H9 (cell line): ENCODE measurements around the gene NDP. TPM values are rescaled to one million over a fixed set of nuclear protein-coding genes. Genes with fewer than 3 reads are reported as not detected.

Experiments
- DNase-seq: peaks from one replicate; pipeline ENCODE4 v3.0.0-alpha.2; 2017
- H2AFZ ChIP-seq: one replicate; pipeline ENCODE4 v1.6.1; 2013; ENCODE audit warnings: mild to moderate bottlenecking, low read length, control low read depth, moderate library complexity
- H2AK5ac ChIP-seq: 2 replicates; pipeline ENCODE4 v1.6.1; 2013; ENCODE audit warnings: low read length, control low read depth, mixed read lengths; ENCODE audit not compliant: insufficient read length
- H2BK120ac ChIP-seq: one replicate; pipeline ENCODE4 v1.6.1; 2013; ENCODE audit warnings: low read depth, mild to moderate bottlenecking, low read length, control low read depth, inconsistent platforms; ENCODE audit not compliant: poor library complexity, severe bottlenecking
- H2BK12ac ChIP-seq: 2 replicates; pipeline ENCODE4 v1.6.1; 2013; ENCODE audit warnings: low read length, control low read depth, mixed read lengths, low read depth; ENCODE audit not compliant: insufficient read length
- H2BK15ac ChIP-seq: 2 replicates; pipeline ENCODE4 v1.6.1; 2013; ENCODE audit warnings: low read depth, low read length, control low read depth
- H2BK20ac ChIP-seq: one replicate; pipeline ENCODE4 v1.6.1; 2013; ENCODE audit warnings: low read depth, mild to moderate bottlenecking, low read length, control low read depth, inconsistent platforms; ENCODE audit not compliant: poor library complexity, severe bottlenecking
- H2BK5ac ChIP-seq: 2 replicates; pipeline ENCODE4 v1.6.1; 2013; ENCODE audit warnings: low read length, control low read depth, mixed read lengths; ENCODE audit not compliant: insufficient read length
- H3K14ac ChIP-seq: 2 replicates; pipeline ENCODE4 v1.6.1; 2013; ENCODE audit warnings: low read length, control low read depth; ENCODE audit not compliant: insufficient read depth
- H3K18ac ChIP-seq: 2 replicates; pipeline ENCODE4 v1.6.1; 2013; ENCODE audit warnings: low read depth, mild to moderate bottlenecking, mixed read lengths, low read length, control low read depth; ENCODE audit not compliant: insufficient read length
- H3K23ac ChIP-seq: 2 replicates; pipeline ENCODE4 v1.6.1; 2013; ENCODE audit warnings: low read length, control low read depth, mixed read lengths, low read depth; ENCODE audit not compliant: insufficient read length
- H3K23me2 ChIP-seq: 2 replicates; pipeline ENCODE4 v1.6.1; 2013; ENCODE audit warnings: low read depth, mild to moderate bottlenecking, mixed read lengths, low read length, control low read depth; ENCODE audit not compliant: insufficient read length, poor library complexity, severe bottlenecking
- H3K27ac ChIP-seq: 2 replicates; pipeline ENCODE4 v1.5.1; 2013; ENCODE audit warnings: low read length, control low read depth, mixed read lengths, low read depth; ENCODE audit not compliant: insufficient read length
- H3K27me3 ChIP-seq: 2 replicates; pipeline ENCODE4 v1.6.1; 2013; ENCODE audit warnings: low read length, control low read depth, inconsistent platforms; ENCODE audit not compliant: insufficient read depth
- H3K4ac ChIP-seq: 2 replicates; pipeline ENCODE4 v1.6.1; 2013; ENCODE audit warnings: low read depth, mild to moderate bottlenecking, control low read depth, inconsistent platforms, low read length, moderate library complexity
- H3K4me1 ChIP-seq: 2 replicates; pipeline ENCODE4 v1.6.1; 2013; ENCODE audit warnings: low read length, control low read depth, inconsistent platforms; ENCODE audit not compliant: insufficient read depth
- H3K4me2 ChIP-seq: 2 replicates; pipeline ENCODE4 v1.6.1; 2013; ENCODE audit warnings: low read length, control low read depth, mixed read lengths; ENCODE audit not compliant: insufficient read length, insufficient read depth
- H3K56ac ChIP-seq: 2 replicates; pipeline ENCODE4 v1.6.1; 2013; ENCODE audit warnings: low read depth, mild to moderate bottlenecking, mixed read lengths, low read length, control low read depth; ENCODE audit not compliant: insufficient read length
- H3K79me1 ChIP-seq: 2 replicates; pipeline ENCODE4 v1.6.1; 2013; ENCODE audit warnings: low read depth, mild to moderate bottlenecking, moderate library complexity, low read length, control low read depth, inconsistent platforms; ENCODE audit not compliant: insufficient read depth, poor library complexity, severe bottlenecking
- H3K79me2 ChIP-seq: 2 replicates; pipeline ENCODE4 v1.6.1; 2013; ENCODE audit warnings: low read length, control low read depth, inconsistent platforms; ENCODE audit not compliant: insufficient read depth
- H3K9ac ChIP-seq: 2 replicates; pipeline ENCODE4 v1.6.1; 2013; ENCODE audit warnings: low read length, control low read depth, mixed read lengths; ENCODE audit not compliant: insufficient read length; ENCODE audit errors: extremely low read depth
- H3K9me3 ChIP-seq: one replicate; pipeline ENCODE4 v1.6.1; 2013; ENCODE audit warnings: low read depth, low read length, inconsistent platforms; ENCODE audit not compliant: control insufficient read depth
- H3T11ph ChIP-seq: one replicate; pipeline ENCODE4 v1.6.1; 2013; ENCODE audit warnings: mild to moderate bottlenecking, low read length, control low read depth, inconsistent platforms
- H4K20me1 ChIP-seq: one replicate; pipeline ENCODE4 v1.6.1; 2013; ENCODE audit not compliant: control insufficient read depth, insufficient read length, insufficient read depth
- H4K5ac ChIP-seq: 2 replicates; pipeline ENCODE4 v1.6.1; 2013; ENCODE audit warnings: low read depth, mild to moderate bottlenecking, mixed read lengths, low read length, control low read depth; ENCODE audit not compliant: insufficient read length
- H4K8ac ChIP-seq: replicated peaks from 2 replicates; pipeline ENCODE4 v1.6.1; 2013; ENCODE audit warnings: low read length, control low read depth, mixed read lengths, low read depth; ENCODE audit not compliant: insufficient read length
- H4K91ac ChIP-seq: 2 replicates; pipeline ENCODE4 v1.6.1; 2013; ENCODE audit warnings: low read depth, mild to moderate bottlenecking, moderate library complexity, mixed read lengths, low read length, control low read depth; ENCODE audit not compliant: insufficient read length
- H3K27ac Mint-ChIP-seq, 3 experiments: 2 replicates in 2 of 3; 3 replicates in 1 of 3; pipeline ENCODE4 v1.8.0; 2020 to 2021; ENCODE audit warnings: mixed read lengths in 3 of 3, mild to moderate bottlenecking in 1 of 3, moderate library complexity in 1 of 3
- H3K27me3 Mint-ChIP-seq: 2 replicates; pipeline ENCODE4 v1.8.0; 2021; ENCODE audit warnings: low read depth, mild to moderate bottlenecking, moderate library complexity, mixed read lengths
- H3K36me3 Mint-ChIP-seq, 3 experiments: 2 replicates in 2 of 3; 3 replicates in 1 of 3; pipeline ENCODE4 v1.8.0; 2020 to 2021; ENCODE audit warnings: low read depth in 3 of 3, mixed read lengths in 3 of 3; ENCODE audit not compliant: insufficient read depth in 1 of 3
- H3K4me1 Mint-ChIP-seq, 2 experiments: 2 replicates each; pipeline ENCODE4 v1.8.0; 2020; ENCODE audit warnings: mixed read lengths in 2 of 2
- H3K4me3 Mint-ChIP-seq, 2 experiments: 2 replicates in 1 of 2; 3 replicates in 1 of 2; pipeline ENCODE4 v1.8.0; 2020 to 2021; ENCODE audit warnings: mild to moderate bottlenecking in 2 of 2, mixed read lengths in 2 of 2, moderate library complexity in 1 of 2
- H3K9me3 Mint-ChIP-seq, 2 experiments: 2 replicates in 1 of 2; 3 replicates in 1 of 2; pipeline ENCODE4 v1.8.0; 2020; ENCODE audit warnings: mild to moderate bottlenecking in 2 of 2, mixed read lengths in 2 of 2, moderate library complexity in 1 of 2
- CTCF ChIP-seq: fragments of 200-600 bp; sonication (generic); conservative IDR thresholded peaks from 3 replicates; pipeline ENCODE4 v1.8.0; 2021; ENCODE audit warnings: antibody characterized with exemption, mild to moderate bottlenecking
- WGBS: extraction: QIAGEN DNeasy Blood & Tissue Kit; methylation state at CpG from one replicate; pipeline ENCODE4 v1.1.7; 2013; ENCODE audit warnings: missing lambda C conversion rate, low lambda C conversion rate, mixed read lengths; ENCODE audit not compliant: insufficient read length; ENCODE audit errors: extremely low coverage; 5-methylcytosine and 5-hydroxymethylcytosine counted together
- total RNA-seq: library from RNA; stranded (reverse); gene quantifications from 2 replicates; pipeline ENCODE4 v1.2.1, GENCODE V29; 2021

The NDP gene
- total RNA-seq, 1 experiment from 2014 or later = not detected

- Histone ChIP-seq H3K79me1 (no peaks in the 10 kb centered on the region), H3K56ac (no peak overlapping the region), H2BK20ac (no peak overlapping the region), H3T11ph (no peak overlapping the region), H3K18ac (no peak overlapping the region), H3K23me2 (no peaks in the 10 kb centered on the region), H2BK15ac (no peak overlapping the region), H3K4me1 (no peaks in the 10 kb centered on the region), H3K79me2 (no peaks in the 10 kb centered on the region), H3K27ac (no peak overlapping the region), H2BK12ac (no peak overlapping the region), H3K4me2 (no peak overlapping the region), H3K9me3 (peaks cover 19% of the 10 kb centered on the region), H3K23ac (no peak overlapping the region), H3K9ac (no peak overlapping the region), H4K8ac (no peak overlapping the region), H3K14ac (no peak overlapping the region), H2AK5ac (no peak overlapping the region), H2BK120ac (no peak overlapping the region), H4K91ac (no peak overlapping the region), H3K27me3 (no peaks in the 10 kb centered on the region), H4K20me1 (no peaks in the 10 kb centered on the region), H3K4ac (no peak overlapping the region), H2AFZ (no peak overlapping the region), H4K5ac (no peak overlapping the region), H2BK5ac (no peak overlapping the region)
- Mint-ChIP-seq H3K27me3 (no peaks in the 10 kb centered on the region), H3K4me3 (no peak overlapping the region), H3K4me1 (no peaks in the 10 kb centered on the region), H3K36me3 (peaks cover 0 to 4% (median 0%) of the 10 kb centered on the region in 3 experiments; a peak in 3 of 7 replicates), H3K9me3 (peaks cover 62 to 74% of the 10 kb centered on the region in 2 experiments), H3K27ac (no peak overlapping the region)
- WGBS = no CpG with 5 or more reads among the region's 1 CpG
- DNase-seq = no peak
- TF ChIP-seq CTCF = no peak
Measured at GRCh38 chrX:43910012-43910411, 63.2 kb downstream of the NDP start.
